DND-41 (cell line): Measurements from ENCODE around the gene SLC5A5.

Source experiments
- ATAC-seq: fragments of 200-7000 bp; cut with Tn5 transposase; 3 replicates; pipeline ENCODE4 v1.9.1; 2021; ENCODE audit warnings: low read depth; ENCODE audit not compliant: insufficient read depth
- DNase-seq: peaks from one replicate; pipeline ENCODE4 v3.0.0-alpha.2; 2020
- H2AFZ ChIP-seq: 2 replicates; pipeline ENCODE4 v1.6.0; 2012; ENCODE audit warnings: low read depth, low read length
- H3K27ac ChIP-seq: 2 replicates; pipeline ENCODE4 v1.5.1; 2012; ENCODE audit warnings: low read length, inconsistent platforms
- H3K27me3 ChIP-seq: fragments of 200-600 bp; sonication (generic); 2 replicates; pipeline ENCODE4 v1.6.0; 2012; ENCODE audit warnings: low read length, mild to moderate bottlenecking, inconsistent platforms; ENCODE audit not compliant: insufficient read depth, poor library complexity
- H3K36me3 ChIP-seq: 2 replicates; pipeline ENCODE4 v1.5.1; 2012; ENCODE audit warnings: low read length, inconsistent platforms; ENCODE audit not compliant: insufficient read depth
- H3K4me1 ChIP-seq: 2 replicates; pipeline ENCODE4 v1.5.1; 2012; ENCODE audit warnings: mild to moderate bottlenecking, low read length; ENCODE audit not compliant: insufficient read depth
- H3K4me2 ChIP-seq: 2 replicates; pipeline ENCODE4 v1.6.0; 2012; ENCODE audit warnings: mild to moderate bottlenecking, moderate library complexity, low read length, inconsistent platforms; ENCODE audit not compliant: insufficient read depth
- H3K4me3 ChIP-seq, 2 experiments: fragments of 200-600 bp in 1 of 2; shearing (Covaris generic) in 1 of 2; 2 replicates each; pipeline ENCODE4 v1.5.1; 2012 to 2016; ENCODE audit warnings: inconsistent platforms in 2 of 2, low read length in 2 of 2, mild to moderate bottlenecking in 2 of 2, low read depth in 1 of 2, moderate library complexity in 1 of 2
- H3K79me2 ChIP-seq: 2 replicates; pipeline ENCODE4 v1.6.0; 2012; ENCODE audit warnings: low read length, inconsistent platforms; ENCODE audit not compliant: insufficient read depth
- H3K9ac ChIP-seq: 2 replicates; pipeline ENCODE4 v1.6.0; 2012; ENCODE audit warnings: low read depth, mild to moderate bottlenecking, inconsistent platforms, low read length, moderate library complexity
- H3K9me3 ChIP-seq: 2 replicates; pipeline ENCODE4 v1.5.1; 2012; ENCODE audit warnings: low read length, moderate library complexity, mild to moderate bottlenecking, inconsistent platforms; ENCODE audit not compliant: insufficient read depth, severe bottlenecking
- H4K20me1 ChIP-seq: 2 replicates; pipeline ENCODE4 v1.6.0; 2012; ENCODE audit warnings: low read length; ENCODE audit not compliant: insufficient read depth
- EZH2 ChIP-seq: IDR thresholded peaks from 3 replicates; pipeline ENCODE4 v1.6.1; 2012; ENCODE audit warnings: borderline replicate concordance, low read depth, mild to moderate bottlenecking, moderate library complexity, low read length, inconsistent platforms; ENCODE audit not compliant: severe bottlenecking
- TF ChIP-seq, protein P1 (sequence below): IDR thresholded peaks from 2 replicates; pipeline ENCODE4 v1.5.1; 2012; ENCODE audit warnings: borderline replicate concordance, low read length, moderate library complexity, mild to moderate bottlenecking; ENCODE audit not compliant: poor library complexity, severe bottlenecking; ENCODE audit errors: extremely low read depth

SLC5A5 gene

DNA sequence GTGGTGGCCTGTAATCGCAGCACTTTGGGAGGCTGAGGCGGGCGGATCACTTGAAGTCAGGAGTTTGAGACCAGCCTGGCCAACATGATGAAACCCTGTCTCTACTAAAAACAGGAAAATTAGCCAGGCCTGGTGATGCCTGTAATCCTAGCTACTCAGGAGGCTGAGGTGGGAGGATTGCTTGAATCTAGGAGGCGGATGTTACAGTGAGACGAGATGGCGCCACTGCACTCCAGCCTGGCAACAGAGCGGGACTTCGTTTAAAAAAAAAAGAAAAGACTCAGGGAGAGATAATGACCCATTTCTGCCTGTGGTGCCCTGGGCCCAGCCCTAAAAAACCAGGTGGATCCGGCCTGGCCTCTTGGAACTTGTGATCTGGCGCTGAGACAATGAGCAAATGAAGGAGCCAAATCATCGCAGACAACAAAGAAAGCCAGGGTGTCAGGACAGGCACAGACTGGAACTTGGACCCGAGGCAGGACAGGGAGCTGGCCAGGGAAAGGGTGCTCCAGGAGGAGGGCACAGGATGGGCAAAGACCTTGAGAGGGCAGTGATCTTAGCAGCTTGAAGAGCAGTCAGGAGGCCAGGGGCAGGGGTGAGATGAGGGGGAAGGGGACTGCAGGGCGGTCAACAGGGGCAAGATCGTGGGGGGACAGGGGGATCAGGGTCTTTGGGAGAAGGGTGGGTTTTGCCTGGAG lies 23.0 kb upstream of the SLC5A5 start:
- Histone ChIP-seq H3K9me3 (no peaks in the 10 kb centered on the region), H3K9ac (no peak overlapping the region), H3K27ac (no peak overlapping the region), H2AFZ (no peak overlapping the region), H4K20me1 (no peaks in the 10 kb centered on the region), H3K79me2 (0 out of 2 replicates have a peak, but pooled peaks cover 4% of the 10 kb centered on the region), H3K27me3 (no peaks in the 10 kb centered on the region), H3K4me1 (peaks cover 28% of the 10 kb centered on the region), H3K36me3 (no peaks in the 10 kb centered on the region), H3K4me3 (no peak overlapping the region), H3K4me2 (no peak overlapping the region)
- ATAC-seq, result no peak
- DNase-seq, result no peak
- no peak for TF ChIP-seq EZH2
- TF ChIP-seq, protein P1, sequence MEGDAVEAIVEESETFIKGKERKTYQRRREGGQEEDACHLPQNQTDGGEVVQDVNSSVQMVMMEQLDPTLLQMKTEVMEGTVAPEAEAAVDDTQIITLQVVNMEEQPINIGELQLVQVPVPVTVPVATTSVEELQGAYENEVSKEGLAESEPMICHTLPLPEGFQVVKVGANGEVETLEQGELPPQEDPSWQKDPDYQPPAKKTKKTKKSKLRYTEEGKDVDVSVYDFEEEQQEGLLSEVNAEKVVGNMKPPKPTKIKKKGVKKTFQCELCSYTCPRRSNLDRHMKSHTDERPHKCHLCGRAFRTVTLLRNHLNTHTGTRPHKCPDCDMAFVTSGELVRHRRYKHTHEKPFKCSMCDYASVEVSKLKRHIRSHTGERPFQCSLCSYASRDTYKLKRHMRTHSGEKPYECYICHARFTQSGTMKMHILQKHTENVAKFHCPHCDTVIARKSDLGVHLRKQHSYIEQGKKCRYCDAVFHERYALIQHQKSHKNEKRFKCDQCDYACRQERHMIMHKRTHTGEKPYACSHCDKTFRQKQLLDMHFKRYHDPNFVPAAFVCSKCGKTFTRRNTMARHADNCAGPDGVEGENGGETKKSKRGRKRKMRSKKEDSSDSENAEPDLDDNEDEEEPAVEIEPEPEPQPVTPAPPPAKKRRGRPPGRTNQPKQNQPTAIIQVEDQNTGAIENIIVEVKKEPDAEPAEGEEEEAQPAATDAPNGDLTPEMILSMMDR, result no peak

DNA sequence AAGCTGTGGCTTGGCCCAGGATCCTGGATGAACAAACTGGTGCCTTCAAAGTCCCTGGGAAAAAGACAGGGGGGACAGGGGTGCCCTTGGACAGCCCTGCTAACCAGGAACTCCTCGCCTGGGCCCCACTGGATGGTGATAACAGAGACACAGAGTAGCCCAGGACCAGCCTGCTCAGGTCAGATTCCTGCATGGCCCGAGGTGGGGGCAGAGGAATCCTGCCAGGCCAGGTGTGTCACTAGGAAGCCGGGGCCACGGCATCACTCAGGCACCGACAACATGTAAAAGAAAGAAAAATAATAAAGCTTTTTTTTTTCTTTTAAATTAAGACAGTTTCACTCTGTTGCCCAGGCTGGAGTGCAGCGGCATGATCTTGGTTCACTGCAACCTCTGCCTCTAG lies 17.7 kb upstream of the SLC5A5 start:
- peaks cover 19% of the 10 kb centered on the region for H3K4me1 ChIP-seq
- H3K27ac ChIP-seq, result no peak overlapping the region
- ATAC-seq (no peak), DNase-seq (no peak)
- no peaks in the 10 kb centered on the region for H3K27me3 ChIP-seq
- no peak overlapping the region for H3K4me3 ChIP-seq
- no peak overlapping the region for H3K9ac ChIP-seq
- H3K36me3 ChIP-seq, result no peaks in the 10 kb centered on the region
- H3K4me2 ChIP-seq, result no peak overlapping the region
- TF ChIP-seq EZH2, result no peak
- TF ChIP-seq, protein P1, result no peak
- H3K9me3 ChIP-seq, result no peaks in the 10 kb centered on the region
- H4K20me1 ChIP-seq, result no peaks in the 10 kb centered on the region
- H2AFZ ChIP-seq, result no peak overlapping the region
- 0 out of 2 replicates have a peak, but pooled peaks cover 2% of the 10 kb centered on the region for H3K79me2 ChIP-seq

DNA sequence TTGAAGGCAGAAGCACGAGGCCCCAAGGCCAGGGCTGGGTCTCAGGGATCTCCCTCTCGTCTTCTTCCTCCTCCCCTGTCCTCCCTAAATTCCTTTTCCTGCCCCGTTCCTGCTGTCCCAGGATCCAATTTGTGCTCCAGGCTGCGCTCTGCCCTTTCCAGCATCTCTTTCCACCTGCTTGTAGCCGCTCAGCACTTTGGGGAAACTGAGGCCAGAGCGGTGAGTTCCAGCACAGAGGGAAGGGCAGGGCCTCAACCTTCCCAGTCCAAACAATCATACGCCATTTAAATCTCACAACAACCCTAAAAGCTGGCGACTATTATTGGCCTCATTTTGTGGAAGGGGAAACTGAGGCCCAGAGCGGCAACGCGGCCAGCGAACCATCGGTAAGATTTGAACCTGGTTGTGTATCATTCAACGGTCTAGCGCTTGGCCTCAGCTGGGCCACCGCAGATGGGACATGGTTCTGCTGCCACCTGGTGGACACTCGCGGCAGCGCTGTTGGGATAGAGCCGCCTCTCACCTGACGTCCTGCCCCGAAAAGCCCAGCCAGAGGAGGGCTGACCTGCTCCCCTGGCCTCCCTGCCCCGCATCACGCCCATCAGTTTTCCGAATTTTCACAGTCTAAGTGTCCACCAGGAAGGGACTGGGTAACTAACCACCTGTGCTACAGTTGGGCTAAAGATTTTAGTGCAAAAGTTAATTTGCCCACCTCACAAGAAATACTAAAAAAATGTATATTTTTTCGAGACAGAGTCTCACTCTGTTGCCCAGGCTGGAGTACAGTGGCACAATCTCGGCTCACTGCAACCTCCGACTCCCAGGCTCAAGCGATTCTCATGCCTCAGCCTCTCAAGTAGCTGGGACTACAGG lies 16.2 kb upstream of the SLC5A5 start:
- Histone ChIP-seq H3K4me2 (0 out of 2 replicates have a peak overlapping the region, but pooled peaks have one; percentile 13), H3K4me3 (no peak overlapping the region), H3K36me3 (peaks cover 6% of the 10 kb centered on the region), H4K20me1 (peaks cover 6% of the 10 kb centered on the region), H3K27ac (no peak overlapping the region), H3K27me3 (no peaks in the 10 kb centered on the region), H3K9ac (no peak overlapping the region), H3K79me2 (peaks cover 10% of the 10 kb centered on the region), H3K9me3 (no peaks in the 10 kb centered on the region), H3K4me1 (peaks cover 14% of the 10 kb centered on the region), H2AFZ (peak overlapping the region; percentile 28; the same call in 1 of the 2 replicates)
- TF ChIP-seq EZH2, result no peak
- TF ChIP-seq, protein P1, result peak; percentile 99
- DNase-seq (peak; percentile 83), ATAC-seq (peak; percentile 33; the same call in 2 of the 3 replicates)
